Lower leg skin (tissue), 4 donors: ENCODE results near the gene LNPEP. TPM values are rescaled to one million over a fixed set of nuclear protein-coding genes. Genes with fewer than 3 reads are reported as not detected.

Experiments
- DNase-seq, 2 donors: peaks; one replicate each; pipeline ENCODE4 v3.0.0-alpha.2; 2019; ENCODE audit warnings: low spot score in 2 of 2
- H3K4me3 ChIP-seq: fragments of 200-600 bp; sonication (generic); 2 replicates; pipeline ENCODE4 v1.5.1; 2017; ENCODE audit warnings: mild to moderate bottlenecking, low read depth; ENCODE audit not compliant: poor library complexity, severe bottlenecking
- POLR2A ChIP-seq, 2 donors: fragments of 450-650 bp; IDR thresholded peaks; one replicate each; pipeline ENCODE4 v1.6.1; 2016 to 2017; ENCODE audit warnings: antibody characterized with exemption in 2 of 2, mild to moderate bottlenecking in 1 of 2, moderate library complexity in 1 of 2
- WGBS, 2 donors: methylation state at CpG; one replicate each; pipeline ENCODE4 v1.1.5; 2018; 5-methylcytosine and 5-hydroxymethylcytosine counted together
- intact Hi-C: fragments of 100-400 bp; cut with DNase I; formaldehyde crosslinking; loops from one replicate; pipeline ENCODE4 v1.15.0; 2023; ENCODE audit warnings: low total_unique reads
- total RNA-seq, 4 donors: library from RNA; depleted of rRNA; stranded (reverse); fragments of >200 nt; gene quantifications; one replicate each; pipeline ENCODE4 v1.1.0, GENCODE V29; 2016
- TF ChIP-seq, protein P1 (sequence below), 3 donors: fragments of 450-650 bp; IDR thresholded peaks; one replicate each; pipeline ENCODE4 v1.5.1; 2016; ENCODE audit warnings: antibody characterized with exemption in 3 of 3, mild to moderate bottlenecking in 3 of 3, moderate library complexity in 2 of 3

LNPEP gene
- total RNA-seq, 4 donors from 2014 or later = 53.9 to 60.1 (median 56.9) TPM

DNA sequence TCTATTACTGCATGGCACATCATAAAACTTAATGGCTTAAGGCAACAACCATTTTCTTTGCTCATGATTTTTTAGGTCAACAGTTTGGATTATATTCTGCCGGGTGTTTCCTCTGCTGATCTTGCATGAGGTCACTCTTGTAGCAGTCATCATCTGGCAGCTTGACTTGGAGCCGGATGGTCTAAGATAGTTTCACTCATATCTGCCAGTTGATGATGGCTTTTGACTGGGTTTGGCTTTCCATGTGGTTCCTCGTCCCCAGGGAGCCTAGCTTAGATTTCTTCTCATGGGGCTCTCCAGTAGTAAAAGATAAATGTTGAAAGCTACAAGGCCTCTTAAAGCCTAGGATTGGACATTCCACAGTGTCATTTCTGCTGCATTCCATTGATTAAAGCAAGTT lies 27.4 kb downstream of the LNPEP start:
- TF ChIP-seq, protein P1, sequence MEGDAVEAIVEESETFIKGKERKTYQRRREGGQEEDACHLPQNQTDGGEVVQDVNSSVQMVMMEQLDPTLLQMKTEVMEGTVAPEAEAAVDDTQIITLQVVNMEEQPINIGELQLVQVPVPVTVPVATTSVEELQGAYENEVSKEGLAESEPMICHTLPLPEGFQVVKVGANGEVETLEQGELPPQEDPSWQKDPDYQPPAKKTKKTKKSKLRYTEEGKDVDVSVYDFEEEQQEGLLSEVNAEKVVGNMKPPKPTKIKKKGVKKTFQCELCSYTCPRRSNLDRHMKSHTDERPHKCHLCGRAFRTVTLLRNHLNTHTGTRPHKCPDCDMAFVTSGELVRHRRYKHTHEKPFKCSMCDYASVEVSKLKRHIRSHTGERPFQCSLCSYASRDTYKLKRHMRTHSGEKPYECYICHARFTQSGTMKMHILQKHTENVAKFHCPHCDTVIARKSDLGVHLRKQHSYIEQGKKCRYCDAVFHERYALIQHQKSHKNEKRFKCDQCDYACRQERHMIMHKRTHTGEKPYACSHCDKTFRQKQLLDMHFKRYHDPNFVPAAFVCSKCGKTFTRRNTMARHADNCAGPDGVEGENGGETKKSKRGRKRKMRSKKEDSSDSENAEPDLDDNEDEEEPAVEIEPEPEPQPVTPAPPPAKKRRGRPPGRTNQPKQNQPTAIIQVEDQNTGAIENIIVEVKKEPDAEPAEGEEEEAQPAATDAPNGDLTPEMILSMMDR (IDR thresholded peaks at IDR 0.05) = no peak
- no peak for TF ChIP-seq POLR2A (IDR thresholded peaks at IDR 0.05)
- no peak overlapping the region for H3K4me3 ChIP-seq
- intact Hi-C loops = no loop called here
- 7 to 12% methylated on average over 3 of the region's 3 CpGs for WGBS, 2 donors
- peak; percentile 77 to 89 for DNase-seq

DNA sequence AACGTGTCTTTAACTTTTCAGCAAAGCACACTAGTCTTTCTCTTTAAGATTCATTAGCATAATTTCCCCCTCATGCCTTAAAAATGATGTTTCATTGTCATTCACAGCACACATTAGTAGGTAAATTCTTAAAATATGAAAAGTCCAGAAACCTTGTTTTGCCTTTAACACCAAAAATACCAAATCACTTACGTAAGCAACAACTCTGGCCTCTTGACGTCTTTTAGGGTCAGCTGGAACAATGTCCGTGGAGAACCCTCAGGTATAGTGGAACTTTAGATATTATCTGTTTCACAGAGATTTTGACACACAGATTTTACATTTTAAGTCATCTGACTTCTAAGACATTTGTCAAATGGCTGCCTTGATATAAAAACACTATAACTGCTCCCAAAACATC lies 30.9 kb downstream of the LNPEP start:
- intact Hi-C loops = no loop called here
- no peak overlapping the region for H3K4me3 ChIP-seq
- no peak for DNase-seq
- TF ChIP-seq, protein P1 (IDR thresholded peaks at IDR 0.05) = no peak
- TF ChIP-seq POLR2A (IDR thresholded peaks at IDR 0.05) = no peak
- 93 to 94% methylated on average over 4 of the region's 4 CpGs for WGBS, 2 donors

DNA sequence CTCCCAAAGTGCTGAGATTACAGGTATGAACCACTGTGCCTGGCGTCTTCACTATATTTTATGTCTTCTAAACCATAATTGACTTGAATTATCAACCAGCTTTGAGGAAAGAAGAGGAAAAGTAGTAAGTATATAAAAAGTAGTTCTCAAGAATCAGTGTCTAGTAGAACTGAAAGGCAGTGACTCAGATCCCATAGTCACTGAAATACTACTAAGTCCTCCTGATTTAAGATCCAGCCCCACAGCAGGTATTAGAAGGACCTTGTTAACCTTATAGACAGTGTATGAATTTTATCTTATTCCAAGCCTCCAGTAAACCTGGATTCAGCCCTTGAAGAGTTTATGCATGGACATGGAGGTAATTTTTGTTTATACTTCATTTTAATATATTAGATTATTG lies 31.5 kb downstream of the LNPEP start:
- TF ChIP-seq, protein P1 (IDR thresholded peaks at IDR 0.05) = no peak
- no peak for TF ChIP-seq POLR2A (IDR thresholded peaks at IDR 0.05)
- intact Hi-C loops = no loop called here
- 75 to 79% methylated on average over 1 of the region's 1 CpG for WGBS, 2 donors
- H3K4me3 ChIP-seq = no peak overlapping the region
- no peak for DNase-seq

DNA sequence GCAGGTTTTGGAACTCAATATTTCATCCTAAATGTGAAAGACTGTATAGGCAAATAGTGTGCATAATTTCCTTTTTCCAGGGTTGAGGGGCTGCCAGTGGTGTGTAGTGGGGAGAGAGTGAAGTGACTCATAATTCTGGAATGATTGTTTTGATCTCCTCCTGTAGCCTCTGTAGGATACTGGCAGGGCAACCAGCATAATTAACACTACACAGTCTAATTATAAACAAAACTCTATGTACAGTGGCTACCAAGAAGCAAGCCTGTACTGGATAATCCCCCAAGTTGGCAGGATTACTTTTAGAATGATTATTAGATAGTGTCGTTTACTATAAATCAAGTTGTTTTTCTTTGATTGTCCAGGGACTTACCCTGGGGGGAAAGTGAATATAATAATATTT lies 32.2 kb downstream of the LNPEP start:
- no peak for TF ChIP-seq POLR2A (IDR thresholded peaks at IDR 0.05)
- TF ChIP-seq, protein P1 (IDR thresholded peaks at IDR 0.05) = no peak
- intact Hi-C loops = no loop called here
- 10 to 11% methylated on average over 1 of the region's 1 CpG for WGBS, 2 donors
- DNase-seq = no peak
- H3K4me3 ChIP-seq = no peak overlapping the region

DNA sequence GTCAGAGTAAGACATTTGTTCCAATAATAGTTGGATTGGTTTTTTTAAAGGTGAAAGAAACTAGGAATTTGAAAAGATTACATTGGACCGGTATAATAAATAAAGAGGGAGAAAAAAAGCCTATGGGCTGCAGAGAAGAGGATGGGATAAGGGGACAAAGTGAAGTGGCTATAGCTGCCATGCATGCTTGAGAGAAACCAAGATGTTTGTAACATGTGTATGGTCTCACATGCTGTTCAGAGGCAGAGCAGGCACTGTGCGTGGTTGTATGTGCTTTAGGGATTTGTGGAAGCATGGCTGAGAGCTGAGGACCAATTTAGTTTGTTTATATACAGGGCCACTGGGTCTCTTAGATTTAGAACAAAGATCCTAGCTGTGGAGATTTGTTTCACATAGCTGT lies 32.7 kb downstream of the LNPEP start:
- intact Hi-C loops = no loop called here
- no peak overlapping the region for H3K4me3 ChIP-seq
- no peak for DNase-seq
- WGBS, 2 donors = 34 to 38% methylated on average over 2 of the region's 2 CpGs
- no peak for TF ChIP-seq POLR2A (IDR thresholded peaks at IDR 0.05)

DNA sequence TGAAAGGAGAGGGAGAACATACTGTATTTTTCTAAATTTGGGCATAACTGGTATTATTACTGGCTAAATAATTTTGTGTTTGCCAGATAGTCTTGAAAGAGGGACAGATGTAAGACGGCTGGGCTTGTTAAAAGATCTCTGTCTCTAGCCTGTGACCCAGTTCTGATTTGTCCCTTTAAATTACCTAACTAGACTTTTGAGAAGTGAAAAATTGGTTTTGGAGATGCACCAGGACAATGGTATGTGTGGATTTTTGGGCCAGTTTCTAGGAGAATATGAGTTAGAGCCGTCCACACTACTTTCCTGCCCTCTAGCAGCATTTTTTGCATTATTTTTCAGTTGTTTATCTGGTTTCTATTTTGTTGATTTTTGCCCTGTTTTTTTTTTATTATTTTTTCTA lies 33.5 kb downstream of the LNPEP start:
- H3K4me3 ChIP-seq = no peak overlapping the region
- TF ChIP-seq, protein P1 (IDR thresholded peaks at IDR 0.05) = no peak
- TF ChIP-seq POLR2A (IDR thresholded peaks at IDR 0.05) = no peak
- WGBS, 2 donors = 32% methylated on average over 2 of the region's 2 CpGs
- intact Hi-C loops = no loop called here
- no peak for DNase-seq
